Left lobe of liver (tissue), 2 donors: ENCODE data around the gene PIP5K1C. TPM values are rescaled to one million over a fixed set of nuclear protein-coding genes. Genes with fewer than 3 reads are reported as not detected.
A peak's percentile ranks its signal among the peaks of the same experiment; 100 is the strongest.
"Not testable (repeated sequence)": the region's sequence is repeated elsewhere in the genome, so short reads cannot be mapped to it uniquely, and the experiment has no call there.

Source experiments
- ATAC-seq: fragments of 200-7000 bp; cut with Tn5 transposase; one replicate; pipeline ENCODE4 v1.9.1; 2020; ENCODE audit warnings: mild to moderate bottlenecking, moderate library complexity
- DNase-seq: peaks from one replicate; pipeline ENCODE4 v3.0.0-alpha.2; 2020; ENCODE audit warnings: low spot score
- total RNA-seq: library from RNA; stranded (reverse); gene quantifications from one replicate; pipeline ENCODE4 v1.2.1, GENCODE V29; 2021
- donor health status: DM: no; HTN: no; CAD: no; lungs with moderate emphysema.
- donor health status: DM: no; HTN: yes; CAD: no.

PIP5K1C gene
- total RNA-seq, 1 donor from 2014 or later, result 7.5 TPM

DNA sequence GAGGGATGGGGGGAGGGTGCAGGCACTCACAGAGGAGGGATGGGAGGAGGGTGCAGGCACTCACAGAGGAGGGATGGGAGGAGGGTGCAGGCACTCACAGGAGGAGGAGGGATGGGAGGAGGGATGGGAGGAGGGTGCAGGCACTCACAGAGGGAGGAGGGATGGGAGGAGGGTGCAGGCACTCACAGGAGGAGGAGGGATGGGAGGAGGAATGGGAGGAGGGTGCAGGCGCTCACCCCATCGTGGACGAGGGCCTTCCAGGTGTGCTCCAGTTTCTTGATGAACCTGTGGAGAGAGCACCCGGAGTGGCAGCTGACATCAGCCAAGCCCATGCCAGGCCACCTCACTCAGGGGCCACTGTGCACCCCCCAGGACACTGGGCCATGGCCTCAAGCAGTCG is 53.2 kb downstream of the PIP5K1C start:
- DNase-seq, ATAC-seq: not testable (repeated sequence)

DNA sequence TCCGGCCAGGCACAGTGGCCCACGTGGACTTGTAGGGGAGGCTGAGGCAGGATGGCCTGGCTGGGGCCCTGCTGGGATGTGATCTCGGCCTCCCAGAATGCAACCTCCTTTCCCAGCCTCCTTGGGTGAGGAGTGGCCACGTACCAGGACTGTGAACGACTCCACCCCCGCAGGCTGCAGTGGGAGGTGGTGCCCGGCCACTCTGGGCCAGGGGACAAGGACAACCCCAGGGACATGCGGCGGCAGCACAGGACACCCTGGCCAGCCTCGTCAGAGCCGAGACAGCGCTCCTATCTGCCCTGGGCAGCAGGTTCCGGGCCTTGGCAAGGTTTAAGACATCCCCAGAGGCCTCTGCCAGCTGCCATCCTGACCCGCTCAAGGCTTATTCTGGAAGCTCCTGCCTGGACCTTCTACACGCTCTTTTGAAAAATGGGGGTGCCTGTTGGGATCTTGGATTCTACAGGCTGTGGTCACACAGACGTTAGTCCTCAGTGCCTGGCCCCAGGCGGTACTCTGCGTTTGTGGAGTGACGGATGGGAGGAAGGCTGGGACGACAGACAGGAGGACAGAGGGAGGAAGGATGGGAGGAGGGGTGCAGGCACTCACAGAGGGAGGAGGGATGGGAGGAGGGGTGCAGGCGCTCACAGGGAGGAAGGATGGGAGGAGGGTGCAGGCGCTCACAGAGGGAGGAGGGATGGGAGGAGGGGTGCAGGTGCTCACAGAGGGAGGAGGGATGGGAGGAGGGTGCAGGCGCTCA is 53.8 kb downstream of the PIP5K1C start:
- no peak for DNase-seq
- no peak for ATAC-seq

DNA sequence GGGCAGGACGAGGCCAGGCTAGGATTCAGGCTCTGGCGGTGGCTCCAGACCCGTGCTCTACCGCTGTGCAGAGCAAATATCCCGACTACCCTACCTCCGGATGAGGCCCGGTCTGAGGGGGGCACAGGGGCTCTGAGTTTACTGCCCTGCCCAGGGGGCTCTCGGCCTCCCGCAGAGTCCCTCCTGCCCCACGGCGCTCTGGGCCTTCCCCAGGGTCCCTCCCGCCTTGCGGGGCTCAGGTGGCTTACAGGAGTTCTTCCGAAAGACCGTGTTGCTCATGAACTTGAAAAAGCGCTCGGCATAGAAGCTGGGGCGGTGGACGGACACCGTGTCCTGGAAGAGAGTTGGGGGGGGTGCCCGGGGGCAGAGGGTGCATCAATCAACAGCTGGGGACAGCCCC is 54.5 kb downstream of the PIP5K1C start:
- ATAC-seq (no peak), DNase-seq (no peak)

DNA sequence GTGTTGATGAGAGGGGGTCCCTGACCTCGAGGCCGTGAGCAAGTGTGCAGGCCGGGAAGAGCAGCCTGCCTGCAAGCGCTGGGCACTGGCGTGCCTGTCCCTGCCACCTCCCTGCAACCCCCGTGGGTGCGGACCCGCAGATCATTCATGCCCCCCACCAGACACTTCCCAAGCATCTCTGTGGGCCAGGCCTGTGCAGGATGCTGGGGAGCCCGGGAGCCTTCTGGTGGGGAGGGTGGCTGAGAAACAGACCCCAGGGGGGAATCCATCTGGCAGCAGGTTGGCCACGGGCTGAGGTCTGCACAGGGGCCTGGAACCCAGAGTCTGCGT is 55.2 kb downstream of the PIP5K1C start:
- ATAC-seq, result peak; percentile 3

GRCh38 chr19:3644351-3645066 is 55.8 kb downstream of the PIP5K1C start:
- ATAC-seq, result peak; percentile 94
- DNase-seq, result peak; percentile 97

More for the DNA sequence above, 55.2 kb downstream of the PIP5K1C start:
- no peak for DNase-seq

DNA sequence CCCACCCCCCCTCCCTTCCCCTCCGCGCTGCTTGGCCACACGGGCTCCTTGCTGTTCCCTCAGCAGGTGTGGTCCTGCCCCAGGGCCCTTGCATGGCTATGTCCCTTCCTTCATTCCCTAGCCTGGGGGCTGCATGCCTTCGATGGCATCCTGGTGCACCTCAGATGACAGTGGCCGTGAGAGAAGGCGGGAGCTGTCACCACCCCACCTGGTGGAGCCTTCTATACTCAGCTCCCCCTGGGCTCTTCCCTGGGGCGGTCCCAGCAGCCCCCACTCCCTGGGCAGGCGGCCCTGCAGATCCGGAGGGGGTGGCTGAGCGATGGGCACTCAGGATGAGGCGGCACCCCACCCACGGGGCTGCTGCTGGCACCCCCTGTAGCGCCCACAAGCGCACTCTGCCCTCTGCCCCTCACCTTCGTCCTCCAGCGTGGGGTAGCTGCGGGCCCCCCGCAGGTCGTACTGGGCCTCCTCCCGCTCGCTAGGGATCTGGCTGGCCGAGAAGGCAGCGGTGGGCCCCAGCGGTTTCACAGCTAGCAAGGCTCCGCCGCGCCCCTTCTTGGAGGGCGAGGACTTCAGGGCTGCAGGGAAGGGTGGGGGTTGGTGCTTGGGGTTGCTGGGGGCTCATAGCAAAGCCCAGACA is 56.5 kb downstream of the PIP5K1C start:
- ATAC-seq (no peak), DNase-seq (no peak)

- DNase-seq (no peak), ATAC-seq (no peak)
Measured at GRCh38 chr19:3642987-3643673, 57.1 kb downstream of the PIP5K1C start.

- ATAC-seq (no peak), DNase-seq (no peak)
Measured at GRCh38 chr19:3642296-3642695, 58.0 kb downstream of the PIP5K1C start.

GRCh38 chr19:3641515-3642269 is 58.6 kb downstream of the PIP5K1C start:
- no peak for DNase-seq
- ATAC-seq, result no peak

DNA sequence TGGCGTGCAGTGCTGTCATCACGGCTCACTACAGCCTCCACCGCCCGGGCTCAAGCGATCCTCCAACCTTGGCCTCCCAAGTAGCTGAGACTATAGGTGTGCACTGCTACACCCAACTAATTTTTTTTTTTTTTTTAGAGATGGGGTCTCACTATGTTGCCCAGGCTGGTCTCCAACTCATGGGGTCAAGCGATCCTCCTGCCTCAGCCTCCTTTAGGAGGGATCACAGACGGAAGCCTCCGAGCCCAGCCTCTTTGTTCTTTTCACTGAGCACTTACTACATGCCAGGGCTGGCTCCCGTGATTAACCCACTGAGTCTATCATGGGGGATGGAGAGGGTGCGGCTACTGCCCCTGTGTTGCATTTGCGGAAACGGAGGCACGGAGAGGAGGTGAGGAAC is 60.8 kb downstream of the PIP5K1C start:
- ATAC-seq (no peak), DNase-seq (no peak)

DNA sequence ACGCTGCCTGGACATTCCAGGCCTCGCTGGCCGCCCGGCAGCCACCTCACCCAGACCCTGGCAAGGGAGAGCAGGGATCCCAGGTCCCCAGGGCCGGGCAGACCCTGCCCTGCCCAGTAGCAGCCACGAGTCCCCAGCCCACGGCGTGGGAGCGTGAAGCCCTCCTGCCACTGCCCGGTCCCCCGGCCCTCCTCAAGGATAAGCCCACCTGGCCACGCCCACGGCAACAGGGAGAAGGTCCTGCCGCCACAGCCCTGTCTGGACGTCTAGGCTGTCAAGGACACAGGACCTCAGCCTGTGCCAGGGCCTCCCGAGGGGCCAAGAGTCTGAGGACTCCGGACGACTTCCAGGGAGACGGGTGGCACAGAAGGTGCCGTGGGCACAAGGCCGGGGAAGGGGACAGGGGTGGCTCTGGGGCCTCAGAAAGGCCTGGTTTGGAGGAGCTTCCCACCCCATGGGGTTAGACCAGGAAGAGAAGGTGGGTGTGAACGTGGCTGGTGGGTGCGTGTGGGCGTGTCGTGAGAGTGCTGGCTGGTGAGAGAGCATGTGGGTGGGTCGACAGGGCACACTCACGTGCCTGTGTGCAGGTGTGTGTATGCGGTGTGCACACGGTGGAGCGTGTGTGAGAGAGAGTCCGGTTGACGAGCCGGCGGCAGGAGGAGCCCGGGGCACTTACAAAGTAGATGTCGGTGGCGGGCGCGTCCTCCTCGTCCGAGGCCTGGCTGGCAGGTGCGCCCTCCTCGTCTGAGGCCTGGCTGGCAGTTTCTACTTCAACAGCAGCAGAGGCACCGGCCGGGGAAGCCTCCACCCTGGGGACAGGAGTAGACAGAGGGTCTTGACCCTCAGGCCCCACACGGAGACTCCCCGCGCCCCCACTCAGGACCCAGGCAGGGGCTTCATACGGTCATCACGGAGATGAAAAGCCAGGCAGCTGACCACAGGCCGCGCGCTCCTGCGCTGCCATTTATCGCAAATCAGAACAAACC is 61.8 kb downstream of the PIP5K1C start:
- ATAC-seq, result no peak

DNA sequence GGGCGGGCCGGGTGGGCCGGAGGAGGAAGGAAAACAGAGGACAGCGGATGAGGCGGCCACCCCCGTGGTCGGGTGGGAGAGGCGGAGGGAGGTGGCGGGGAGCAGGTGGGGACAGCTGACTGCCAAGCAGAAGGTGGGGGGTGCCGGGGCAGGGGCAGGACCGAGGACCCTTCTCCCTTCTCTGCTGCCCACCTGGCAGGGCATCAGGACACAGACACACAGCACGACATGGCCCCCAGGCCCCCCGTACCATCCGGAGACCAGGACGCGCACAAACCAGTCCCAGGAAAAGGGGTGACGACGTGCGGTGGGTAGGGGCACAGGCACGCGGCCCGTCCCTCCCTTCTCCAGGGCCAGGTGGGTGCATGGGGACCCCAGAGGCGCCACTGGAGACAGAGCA is 62.6 kb downstream of the PIP5K1C start:
- ATAC-seq (no peak), DNase-seq (no peak)

More for the DNA sequence above, 61.8 kb downstream of the PIP5K1C start:
- DNase-seq, result no peak

DNA sequence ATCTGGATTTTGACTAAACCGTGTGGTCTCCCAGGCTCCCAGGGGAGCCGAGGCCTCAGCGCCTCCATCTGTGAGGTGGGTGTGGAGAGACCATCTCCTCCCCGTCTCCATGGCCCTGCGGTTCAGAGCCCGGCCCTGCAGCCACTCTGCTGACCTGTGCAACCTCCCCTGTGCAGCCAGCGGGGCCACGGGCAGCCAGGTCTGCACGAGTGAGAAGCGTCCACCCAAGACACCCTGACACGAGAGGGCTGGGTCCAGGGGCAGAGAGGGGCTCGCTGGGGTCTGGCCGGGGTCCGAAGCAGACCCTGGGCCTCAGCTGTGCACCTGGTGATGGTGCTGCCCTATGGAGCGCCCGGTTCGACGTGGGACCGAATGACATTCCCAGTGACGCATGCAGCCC is 63.3 kb downstream of the PIP5K1C start:
- ATAC-seq, result no peak
- no peak for DNase-seq

DNA sequence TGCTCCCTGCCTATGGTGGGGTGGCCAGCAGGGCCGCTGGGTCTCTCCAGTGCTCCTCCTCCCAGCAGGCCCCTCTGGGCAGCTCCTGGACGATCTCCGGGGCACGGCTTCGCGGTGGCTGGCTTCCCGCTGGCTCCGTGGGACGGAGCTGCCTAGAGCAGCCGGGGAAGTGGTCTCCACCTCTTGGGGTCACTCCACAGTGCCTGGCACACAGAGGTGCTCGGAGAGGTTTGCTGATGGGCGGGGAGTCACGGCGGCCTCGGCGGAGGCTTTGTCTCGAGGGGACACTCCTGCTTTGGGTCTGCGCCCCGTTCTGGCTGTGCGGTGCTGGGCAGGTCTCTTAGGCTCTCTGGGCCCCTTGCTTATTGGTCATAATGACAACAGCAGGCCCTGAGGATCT is 63.8 kb downstream of the PIP5K1C start:
- no peak for ATAC-seq
- DNase-seq, result no peak

DNA sequence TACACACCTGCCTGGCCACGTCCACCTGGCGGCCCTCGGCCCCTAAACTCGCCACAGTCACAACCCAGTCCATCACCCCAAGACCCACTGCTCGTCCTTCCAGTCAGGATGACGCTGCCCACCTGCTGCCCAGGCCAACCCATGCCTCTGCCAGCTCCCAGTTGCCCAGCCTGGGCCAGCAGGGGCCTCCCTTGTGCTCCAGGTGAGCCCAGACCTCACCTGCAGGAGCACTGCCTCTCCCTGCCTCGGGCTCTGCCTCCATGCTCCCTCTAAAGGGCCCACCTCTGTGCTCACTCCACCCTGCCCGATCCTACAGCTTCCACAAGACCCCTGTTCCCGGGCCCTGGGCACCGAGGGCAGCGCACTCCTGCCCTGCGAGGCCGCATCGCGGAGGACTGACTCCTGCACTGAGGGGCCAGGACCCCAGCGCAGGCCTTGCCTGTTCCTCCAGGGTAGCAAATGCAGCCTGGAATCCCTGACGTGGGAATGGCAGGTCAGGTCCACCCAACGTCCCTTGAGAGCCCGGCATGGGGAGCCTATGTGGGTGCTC is 65.7 kb downstream of the PIP5K1C start:
- DNase-seq (no peak), ATAC-seq (no peak)

DNA sequence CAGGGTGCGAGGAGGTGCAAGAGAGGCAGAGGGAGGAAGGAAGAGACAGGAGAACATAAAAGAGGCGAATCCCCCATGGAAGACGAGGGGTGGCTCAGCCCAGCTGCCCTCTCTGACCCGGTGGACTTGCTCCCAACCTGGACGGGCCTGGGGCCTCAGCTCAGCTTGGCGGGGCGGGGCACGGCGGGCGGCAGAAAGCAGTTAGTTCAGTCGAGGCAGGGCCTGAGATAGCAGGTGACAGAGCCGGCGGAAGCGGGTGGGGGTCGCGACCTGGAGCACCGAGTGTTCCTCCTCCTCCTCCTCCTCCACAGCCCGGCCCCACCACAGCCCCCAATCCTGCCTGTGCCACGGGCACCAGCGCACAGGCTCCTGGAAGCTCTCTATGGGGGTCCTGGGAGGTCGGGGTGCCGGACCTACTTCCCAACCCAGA is 66.7 kb downstream of the PIP5K1C start:
- ATAC-seq (no peak), DNase-seq (no peak)

DNA sequence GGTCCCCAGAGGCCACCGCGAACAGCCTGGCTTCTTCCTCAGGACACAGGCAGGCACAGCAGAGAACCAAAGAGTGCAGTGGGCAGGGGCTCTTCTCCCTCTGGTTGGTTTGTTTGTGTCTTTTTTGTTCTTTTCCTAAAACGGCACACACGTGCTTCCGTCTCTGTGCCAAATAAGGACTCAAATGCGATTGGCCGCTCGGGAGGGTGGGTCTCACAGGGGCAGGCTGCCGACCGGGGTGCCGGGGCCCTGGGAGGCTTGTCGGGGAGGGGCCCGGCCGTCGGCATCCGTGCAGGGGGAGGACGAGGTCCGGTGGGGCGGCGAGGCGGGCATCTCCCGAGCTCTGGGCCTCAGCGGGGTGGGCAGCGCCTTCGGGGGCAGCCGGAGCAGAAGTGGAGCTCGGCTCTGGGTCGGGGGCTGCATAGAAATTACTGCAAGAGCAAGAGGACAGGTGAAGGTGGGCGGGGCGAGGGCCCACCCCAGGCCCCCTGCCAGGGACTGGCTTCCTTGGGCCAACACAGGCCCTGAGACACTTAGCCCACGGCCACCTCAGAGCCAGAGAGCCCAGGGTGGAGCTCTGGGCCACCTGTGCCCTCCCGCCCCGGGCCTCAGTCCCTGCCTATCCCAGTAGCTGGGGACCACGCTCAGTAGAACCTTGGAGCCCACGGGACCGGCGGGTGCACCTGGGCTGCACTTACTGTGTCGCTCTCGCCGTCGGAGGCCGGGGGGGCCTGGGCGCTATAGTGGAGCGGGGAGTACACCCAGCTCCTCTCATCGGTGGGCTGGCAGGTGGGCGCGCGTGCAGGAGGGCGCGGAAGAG is 67.3 kb downstream of the PIP5K1C start:
- ATAC-seq (no peak), DNase-seq (no peak)

- DNase-seq, result no peak
- no peak for ATAC-seq
Measured at GRCh38 chr19:3632098-3632497, 68.2 kb downstream of the PIP5K1C start.
